IPS-NIHi11 (cell line): ENCODE data around the gene DNASE1.
A peak's percentile ranks its signal among the peaks of the same experiment; 100 is the strongest.
"Not testable (repeated sequence)": the region's sequence is repeated elsewhere in the genome, so short reads cannot be mapped to it uniquely, and the experiment has no call there.

Experiments
- DNase-seq: peaks from one replicate; pipeline ENCODE4 v3.0.0; 2012; ENCODE audit warnings: mixed read lengths, low spot score

The DNASE1 gene, protein sequence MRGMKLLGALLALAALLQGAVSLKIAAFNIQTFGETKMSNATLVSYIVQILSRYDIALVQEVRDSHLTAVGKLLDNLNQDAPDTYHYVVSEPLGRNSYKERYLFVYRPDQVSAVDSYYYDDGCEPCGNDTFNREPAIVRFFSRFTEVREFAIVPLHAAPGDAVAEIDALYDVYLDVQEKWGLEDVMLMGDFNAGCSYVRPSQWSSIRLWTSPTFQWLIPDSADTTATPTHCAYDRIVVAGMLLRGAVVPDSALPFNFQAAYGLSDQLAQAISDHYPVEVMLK

GRCh38 chr16:3654249-3654991 lies at the start of gene DNASE1:
DNASE1 (plus strand) TSS chr16:3654691; CDS start chr16:3655374, 683 bp downstream.
- peak; percentile 88 for DNase-seq

DNA sequence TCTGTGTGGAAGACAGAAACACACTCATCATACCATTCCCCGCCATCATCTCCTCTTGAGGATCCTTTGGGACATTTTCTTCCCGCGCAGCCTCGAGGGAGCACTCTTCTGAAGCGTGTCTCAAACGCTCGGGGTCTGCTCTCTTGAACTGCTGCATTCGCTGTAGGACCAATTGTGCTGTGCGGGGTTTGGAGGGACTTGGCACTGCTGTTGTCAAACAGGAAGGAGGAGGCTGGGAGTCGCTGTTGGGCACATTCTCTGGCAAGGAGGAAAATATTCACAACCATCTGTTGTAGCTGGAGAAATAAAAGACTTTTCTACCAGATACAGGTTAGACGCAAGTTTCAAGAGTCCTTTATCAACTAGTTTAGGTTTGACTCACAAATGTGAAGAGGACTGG lies 48.0 kb upstream of the DNASE1 start:
- no peak for DNase-seq

DNA sequence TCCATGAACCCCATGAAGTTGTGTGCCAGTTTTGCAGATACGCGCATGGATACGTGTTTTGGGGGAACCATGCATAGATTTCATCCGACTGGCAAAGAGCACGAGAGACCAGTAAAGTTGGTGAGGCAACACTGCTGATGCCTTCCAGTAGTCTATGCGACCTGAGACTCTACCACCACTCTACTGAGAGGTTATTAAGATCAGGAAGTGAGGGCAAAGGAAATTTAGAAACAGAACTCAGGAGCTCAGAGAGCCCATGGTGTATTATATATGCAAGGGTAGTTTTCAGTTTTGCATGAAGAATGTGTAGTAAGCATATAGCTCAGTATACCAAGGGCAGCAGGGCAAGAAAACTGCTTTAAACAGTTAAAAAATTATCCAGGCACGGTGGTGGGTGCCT lies 47.3 kb upstream of the DNASE1 start:
- DNase-seq = no peak

DNA sequence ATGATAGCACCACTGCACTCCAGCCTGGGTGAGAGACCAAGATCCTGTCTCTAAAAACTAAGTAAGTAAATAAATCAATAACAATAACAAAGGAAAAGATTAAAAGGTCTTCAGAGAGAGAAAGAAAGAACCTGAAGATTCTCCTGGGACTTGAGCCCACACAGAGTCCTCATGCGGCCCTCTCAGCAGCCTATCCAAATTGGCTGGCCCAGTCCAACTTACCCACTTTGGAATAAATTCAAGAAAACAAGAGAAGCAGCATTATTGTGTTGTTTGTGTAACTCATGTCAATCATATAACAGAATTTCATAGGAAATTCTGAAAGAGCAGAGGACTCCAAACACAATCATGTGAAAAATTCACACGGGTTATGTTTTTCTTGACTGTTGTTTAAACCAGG lies 46.9 kb upstream of the DNASE1 start:
- DNase-seq = no peak

GRCh38 chr16:3608069-3608468 lies 46.4 kb upstream of the DNASE1 start:
- no peak for DNase-seq

- DNase-seq = not testable (repeated sequence)
Measured at GRCh38 chr16:3608976-3609375, 45.5 kb upstream of the DNASE1 start.

- DNase-seq = no peak
Measured at GRCh38 chr16:3609895-3610697, 44.4 kb upstream of the DNASE1 start.

DNA sequence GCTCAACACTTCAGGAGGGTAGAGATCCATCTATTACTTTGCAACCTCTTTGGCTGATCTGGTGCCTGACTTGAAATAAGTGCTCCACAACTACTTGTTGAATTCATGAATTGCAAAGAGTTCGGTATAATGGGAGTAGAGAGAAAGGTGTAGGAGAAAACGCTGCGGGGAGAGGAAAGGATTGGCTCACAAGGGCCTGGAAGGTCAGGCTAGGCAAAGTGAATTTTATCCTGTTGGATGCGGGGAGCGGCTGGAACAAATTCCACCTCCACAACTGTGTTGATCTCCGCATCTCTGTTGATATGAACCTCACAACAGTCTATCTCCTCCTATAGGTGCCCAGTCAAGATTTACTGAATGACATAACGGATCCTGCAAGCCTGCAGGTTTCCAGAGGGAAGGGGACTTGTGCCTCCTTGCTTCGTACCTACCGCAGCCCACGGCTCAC lies 43.8 kb upstream of the DNASE1 start:
- no peak for DNase-seq

DNA sequence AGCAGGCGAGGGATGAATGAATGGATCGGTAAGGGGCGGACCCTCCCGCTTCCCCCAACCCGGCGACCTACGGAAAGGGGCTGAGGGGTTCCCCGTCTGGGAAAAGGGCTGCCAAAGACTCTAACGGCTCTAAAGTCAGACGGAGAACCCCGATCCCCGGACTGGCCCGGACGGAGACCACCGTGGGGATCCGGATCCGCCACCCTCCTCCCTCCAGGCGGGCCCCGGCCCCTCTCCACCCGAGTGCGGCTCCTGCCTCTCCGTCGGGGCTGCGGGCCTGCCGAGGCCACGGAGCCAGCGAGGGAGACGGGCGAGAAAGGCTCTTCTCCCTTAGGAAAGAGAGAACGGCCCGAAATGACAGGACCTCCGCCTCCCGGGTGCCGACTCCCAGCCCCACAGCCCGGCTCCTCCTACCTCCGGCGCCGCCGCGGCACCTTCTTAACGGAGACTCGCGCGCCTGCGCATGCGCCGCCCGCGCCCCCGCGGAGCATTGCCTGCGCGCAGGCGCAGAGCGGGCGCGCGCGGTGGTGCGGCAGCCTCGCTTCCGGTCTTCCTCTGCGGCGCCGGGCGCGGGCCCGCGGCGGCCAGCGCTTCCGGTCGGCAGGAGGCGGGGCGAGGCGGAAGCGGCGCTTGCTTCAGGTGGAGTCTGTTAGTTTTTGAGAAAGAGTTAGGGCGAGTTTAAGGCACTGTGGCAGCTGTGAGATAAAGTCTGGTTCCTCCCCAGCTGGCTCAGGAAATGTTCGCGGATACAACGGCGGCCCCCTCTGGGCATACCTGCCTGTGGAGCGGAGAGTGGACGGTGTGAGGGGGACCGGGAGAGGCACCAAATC lies 43.1 kb upstream of the DNASE1 start, which contains the start of gene SLX4:
TSS of gene SLX4 (minus strand) at position 461 of the 830 bp plus-strand sequence. CDS start 2,642 bp downstream, outside the sequence.
- DNase-seq = peak; percentile 100

- DNase-seq = no peak
Measured at GRCh38 chr16:3612510-3613466, 41.7 kb upstream of the DNASE1 start.

- no peak for DNase-seq
Measured at GRCh38 chr16:3618769-3619141, 35.7 kb upstream of the DNASE1 start.

DNA sequence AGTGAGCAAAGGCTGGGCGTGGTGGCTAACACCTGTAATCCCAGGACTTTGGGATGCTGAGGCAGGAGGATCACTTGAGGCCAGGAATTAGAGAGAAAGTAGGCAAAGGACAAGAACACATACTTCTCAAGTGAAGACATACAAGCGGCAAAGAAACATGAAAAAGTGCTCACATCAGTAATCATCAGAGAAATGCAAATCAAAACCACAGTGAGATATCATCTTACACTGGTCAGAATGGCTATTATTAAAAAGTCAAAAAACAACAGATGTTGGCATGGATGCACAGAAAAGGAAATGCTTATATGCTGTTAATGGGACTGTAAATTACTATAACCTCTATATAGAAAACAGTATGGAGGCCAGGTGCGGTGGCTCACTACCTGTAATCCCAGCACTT lies 30.8 kb upstream of the DNASE1 start:
- no peak for DNase-seq

DNA sequence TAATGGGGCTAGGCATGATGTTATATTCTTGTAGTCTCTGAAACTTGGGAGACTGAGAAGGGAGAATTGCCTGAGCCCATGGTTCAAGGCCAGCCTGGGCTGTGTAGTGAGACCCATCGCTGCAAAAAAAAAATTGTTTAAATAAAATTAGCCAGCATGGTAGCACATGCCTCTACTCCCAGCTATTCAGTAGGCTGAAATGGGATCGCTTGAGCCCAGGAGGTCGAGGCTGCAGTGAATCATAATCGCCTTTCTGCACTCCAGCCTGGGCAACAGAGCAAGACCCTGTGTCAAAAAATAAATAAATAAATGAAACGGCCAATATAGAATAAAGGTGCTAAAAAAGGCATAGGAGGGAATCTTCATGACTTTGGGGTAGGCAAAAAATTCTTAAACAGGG lies 29.2 kb upstream of the DNASE1 start:
- no peak for DNase-seq

DNA sequence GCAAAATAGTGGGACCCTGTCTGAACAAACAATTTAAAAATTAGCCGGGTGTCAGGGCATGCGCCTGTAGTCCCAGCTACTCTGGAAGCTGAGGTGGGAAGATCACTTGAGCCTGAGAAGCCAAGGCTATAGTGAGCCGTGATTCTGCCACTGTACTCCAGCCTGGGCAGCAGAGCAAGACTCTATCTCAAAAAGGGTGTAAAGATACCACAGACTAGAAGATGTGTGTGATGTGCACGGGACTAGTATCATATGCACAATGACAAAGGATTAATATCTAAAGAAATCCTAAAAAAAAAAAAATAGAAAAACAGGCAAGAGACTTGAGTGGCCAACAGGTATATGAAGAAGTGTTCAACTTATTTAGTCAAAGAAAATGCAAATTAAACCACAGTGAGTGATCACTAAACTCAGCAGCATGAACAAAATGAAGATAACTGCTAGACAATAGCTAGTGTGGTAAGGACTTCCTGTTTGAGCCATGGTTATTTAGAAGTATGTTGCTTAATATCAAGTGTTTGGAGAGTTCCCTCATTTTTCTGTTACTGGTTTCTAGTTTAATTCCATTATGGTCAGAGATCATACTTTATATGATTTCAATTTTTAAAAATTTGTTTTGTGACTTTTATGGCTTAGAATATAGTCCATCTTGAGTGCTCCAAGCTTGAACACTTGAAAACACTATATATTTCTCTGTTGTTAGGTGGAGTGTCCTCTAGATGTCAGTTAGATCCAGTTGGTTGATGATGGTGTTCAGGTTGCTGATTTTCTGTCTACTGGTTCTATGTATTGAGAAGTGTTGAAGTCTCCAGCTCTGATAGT lies 28.4 kb upstream of the DNASE1 start:
- no peak for DNase-seq

GRCh38 chr16:3637371-3637923 lies 17.0 kb upstream of the DNASE1 start:
- DNase-seq = no peak

DNA sequence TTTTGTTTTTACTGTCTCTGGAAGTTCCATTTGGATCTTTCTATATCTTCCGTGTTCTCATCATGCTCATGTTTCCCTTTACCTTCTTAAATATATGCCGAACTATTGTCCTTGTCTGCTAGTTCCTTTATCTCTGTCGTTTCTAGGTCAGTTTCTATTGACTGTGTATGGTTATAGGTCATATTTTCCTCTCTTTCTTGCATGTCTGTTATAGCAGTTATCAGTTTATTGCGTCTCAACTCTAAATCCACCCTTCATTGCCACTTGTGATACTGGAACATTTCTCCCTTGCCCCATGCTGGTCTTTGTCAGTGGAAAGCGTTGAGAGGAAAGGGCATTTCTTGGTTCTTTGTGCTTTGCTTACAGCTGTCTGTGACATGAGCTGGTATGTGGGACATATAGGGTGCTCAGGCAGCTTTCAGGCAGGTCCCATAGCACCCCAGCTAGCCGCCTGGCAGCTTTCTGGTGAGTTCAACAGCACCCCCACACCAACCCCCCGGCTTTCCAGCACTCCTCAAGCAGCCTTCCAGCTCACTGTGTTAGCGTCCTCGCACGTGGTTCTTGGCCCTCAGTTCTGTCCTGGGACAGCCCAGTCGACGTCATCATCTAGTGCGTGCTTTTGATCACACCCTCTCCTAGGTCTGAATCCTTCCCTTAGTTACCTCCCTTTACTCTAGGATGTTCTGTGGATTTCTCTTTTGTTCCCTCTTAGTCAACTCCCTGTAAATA lies 15.4 kb upstream of the DNASE1 start:
- no peak for DNase-seq

GRCh38 chr16:3640207-3640606 lies 14.3 kb upstream of the DNASE1 start:
- DNase-seq = no peak

DNA sequence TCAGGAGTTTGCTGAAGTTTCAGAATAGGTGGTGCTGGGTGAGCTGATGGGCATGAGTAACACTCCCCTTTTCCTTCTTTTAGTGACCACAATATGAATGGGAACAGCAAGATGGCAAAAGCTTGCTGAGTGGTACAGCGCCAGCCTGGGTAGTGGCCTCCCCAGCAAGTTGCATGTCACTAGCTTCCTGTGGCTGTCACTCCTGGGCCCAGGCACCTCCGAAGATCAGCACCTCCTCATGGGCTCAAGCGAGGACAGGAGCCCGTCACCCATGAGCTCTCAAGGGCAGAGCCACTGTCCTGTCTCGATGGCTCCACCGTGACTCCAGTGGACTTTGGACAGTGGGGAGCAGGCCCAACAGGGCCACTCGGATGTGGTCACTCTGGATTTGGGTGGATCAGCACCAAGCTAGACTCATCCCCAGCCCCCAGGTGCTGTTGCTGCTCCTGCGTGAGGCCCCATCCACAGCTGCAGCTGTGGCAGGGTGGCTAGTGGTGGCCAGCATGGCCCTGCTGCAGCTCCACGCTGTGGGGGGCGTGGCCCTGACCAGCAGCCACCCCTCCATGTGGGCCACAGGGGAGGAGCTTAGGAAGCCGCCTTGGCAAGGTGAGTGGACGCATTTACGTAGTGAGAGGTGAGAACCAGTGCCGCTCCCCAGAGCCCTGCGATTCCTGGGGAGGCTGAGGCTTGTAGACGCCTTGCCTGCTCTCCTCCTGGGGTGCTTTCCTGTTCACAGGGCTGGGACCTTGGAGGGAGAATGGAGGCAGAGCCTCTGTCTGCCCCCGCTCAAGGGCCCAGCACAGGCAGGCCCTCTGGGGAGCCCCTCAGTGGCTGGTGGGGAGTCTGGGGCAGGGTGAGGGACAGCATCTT lies 13.6 kb upstream of the DNASE1 start:
- no peak for DNase-seq
